Loucy (cell line): ENCODE measurements around the gene TMEM132C.

Experiments used
- CTCF ChIP-seq: fragments of 200-600 bp; sonication (generic); conservative IDR thresholded peaks from 2 replicates; pipeline ENCODE4 v1.5.1; 2014; ENCODE audit warnings: mild to moderate bottlenecking, antibody characterized with exemption, low read length
- EZH2phosphoT487 ChIP-seq: fragments of 200-600 bp; IDR thresholded peaks from 2 replicates; pipeline ENCODE4 v1.6.1; 2018; ENCODE audit warnings: antibody characterized with exemption, mild to moderate bottlenecking, moderate library complexity, borderline replicate concordance

GRCh38 chr12:128519426-128519825, 252.5 kb downstream of the TMEM132C start:
- no peak for TF ChIP-seq CTCF
- no peak for TF ChIP-seq EZH2phosphoT487
